CD4-positive, alpha-beta T cell treated with Interferon alpha-2 for 1 hour (primary cell): ENCODE data around the gene KCNE4.

Experiments
- DNase-seq, 2 donors: peaks; one replicate each; pipeline ENCODE4 v3.0.0-alpha.2; 2020 to 2022

The KCNE4 gene, protein sequence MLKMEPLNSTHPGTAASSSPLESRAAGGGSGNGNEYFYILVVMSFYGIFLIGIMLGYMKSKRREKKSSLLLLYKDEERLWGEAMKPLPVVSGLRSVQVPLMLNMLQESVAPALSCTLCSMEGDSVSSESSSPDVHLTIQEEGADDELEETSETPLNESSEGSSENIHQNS

DNA sequence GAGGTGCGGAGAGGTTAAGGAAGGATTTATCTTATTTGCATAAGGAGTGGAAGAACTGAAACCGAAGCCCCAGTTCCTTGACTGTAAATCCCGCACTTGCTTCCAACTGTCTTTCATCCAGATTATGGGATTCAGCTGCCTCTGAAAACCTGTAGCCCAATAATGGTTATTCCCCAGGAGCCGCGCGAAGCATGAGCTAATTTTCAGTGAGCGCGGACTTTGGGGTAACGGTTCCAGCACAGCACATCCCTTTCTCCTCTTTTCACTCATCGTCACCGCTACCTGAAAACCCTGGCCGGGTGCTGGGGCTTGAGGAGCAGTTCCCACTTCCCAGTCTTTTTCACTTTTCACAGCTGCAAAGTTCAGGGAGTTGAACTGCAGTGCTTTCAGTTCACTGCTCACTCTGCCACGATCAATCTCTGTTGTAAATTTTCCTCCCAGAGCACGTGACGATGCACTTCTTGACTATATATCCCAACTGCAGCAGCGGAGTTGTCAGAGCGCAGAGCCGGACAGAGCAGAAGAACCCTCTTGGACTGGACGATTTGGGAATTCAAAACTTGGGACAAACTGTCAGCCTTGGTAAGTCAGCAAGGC is at the start of gene KCNE4:
TSS of gene KCNE4 (plus strand) at position 498 of the 597 bp plus-strand sequence. CDS start 641 bp downstream, outside the sequence.
- DNase-seq: no peak

DNA sequence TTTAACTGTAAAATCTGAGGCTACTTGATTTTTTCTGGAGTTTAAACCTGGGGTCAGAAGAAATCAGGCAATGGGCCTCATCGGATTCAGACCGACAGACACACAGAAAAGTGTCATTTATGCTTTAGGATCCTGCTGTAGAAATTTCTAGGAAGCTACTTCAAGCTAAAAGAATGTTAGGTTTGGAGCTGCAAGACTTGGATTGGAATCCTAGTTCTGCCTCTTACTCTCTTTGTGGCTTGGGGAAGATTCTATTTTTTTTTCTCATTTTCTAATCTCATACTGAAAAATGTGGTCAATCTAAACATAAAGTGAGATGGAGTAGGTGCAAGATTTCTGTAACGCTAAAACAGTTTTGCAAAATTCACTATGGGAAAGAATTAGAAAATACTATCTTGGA is 48.8 kb upstream of the KCNE4 start:
- DNase-seq: no peak

DNA sequence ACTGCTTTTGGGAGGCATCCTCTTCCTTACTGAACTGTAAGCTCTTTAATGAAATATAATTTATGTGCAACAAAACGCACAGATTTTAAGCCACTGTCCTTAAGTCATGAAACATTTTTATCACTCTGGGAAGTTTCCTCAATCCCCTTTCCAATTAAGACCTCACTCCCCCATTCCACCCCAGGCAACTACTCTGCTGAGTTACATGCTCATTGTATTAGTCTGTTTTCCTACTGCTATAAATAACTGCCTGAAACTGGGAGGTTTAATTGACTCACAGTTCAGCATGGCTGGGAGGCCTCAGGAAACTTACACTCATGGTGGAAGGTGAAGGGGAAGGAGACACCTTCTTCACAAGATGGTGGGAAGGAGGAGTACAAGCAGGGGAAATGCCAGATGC is 46.5 kb upstream of the KCNE4 start:
- no peak for DNase-seq

DNA sequence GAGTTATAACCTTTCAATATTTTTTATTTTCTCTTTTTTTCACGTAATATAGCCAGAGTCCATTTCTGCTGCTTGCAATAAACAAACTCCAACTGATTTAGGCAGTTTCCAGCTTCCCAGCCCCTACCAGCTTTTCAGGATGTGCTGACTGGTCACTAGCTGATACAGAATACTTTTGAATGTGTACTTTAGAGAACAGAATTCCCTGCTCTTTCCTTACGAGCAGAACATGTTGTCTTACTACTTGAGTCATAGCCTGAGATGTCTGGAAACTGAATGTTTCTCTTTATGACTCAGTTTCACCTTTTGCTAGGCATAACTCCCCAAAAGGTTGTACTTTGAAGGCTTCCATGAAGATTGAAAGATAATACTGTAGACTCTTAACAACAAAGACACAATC is 44.5 kb upstream of the KCNE4 start:
- DNase-seq: no peak

DNA sequence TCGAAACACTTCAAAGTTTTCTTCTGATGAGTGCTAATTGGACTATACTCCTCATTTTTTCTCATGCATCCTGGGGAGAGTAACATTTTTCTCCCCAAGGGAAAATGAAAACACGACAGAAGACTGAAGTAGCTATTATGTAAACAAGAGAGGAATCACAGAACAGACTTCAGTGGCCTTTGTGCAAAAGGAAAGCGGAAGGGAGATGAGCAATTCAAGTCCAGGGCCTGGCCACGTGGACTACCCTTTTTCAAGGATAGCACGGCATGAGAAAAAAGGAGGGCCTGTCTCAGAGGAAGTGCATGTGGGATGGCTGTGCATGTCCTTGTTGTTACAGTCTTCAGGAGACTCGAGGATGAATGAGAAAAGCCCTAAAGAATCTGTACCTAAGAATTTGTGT is 43.8 kb upstream of the KCNE4 start:
- DNase-seq: no peak

DNA sequence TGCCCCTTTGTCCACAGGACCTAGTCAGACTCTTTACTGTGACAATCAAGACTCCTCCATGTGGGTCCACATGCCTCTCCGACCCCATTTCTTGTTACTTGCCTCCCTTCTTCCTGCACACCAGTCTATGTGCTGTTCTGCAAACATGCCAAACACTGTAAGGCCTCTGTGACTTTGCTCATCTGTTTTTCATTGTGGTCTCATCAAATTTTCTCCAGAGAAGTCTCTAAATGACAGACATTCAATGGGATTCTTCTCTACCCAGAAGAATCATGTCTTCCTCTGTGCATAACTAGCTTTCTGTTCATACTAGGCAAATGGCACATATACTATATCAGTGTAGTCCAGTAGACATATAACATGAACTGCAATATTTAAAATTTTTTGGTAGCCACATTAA is 43.0 kb upstream of the KCNE4 start:
- DNase-seq: no peak

DNA sequence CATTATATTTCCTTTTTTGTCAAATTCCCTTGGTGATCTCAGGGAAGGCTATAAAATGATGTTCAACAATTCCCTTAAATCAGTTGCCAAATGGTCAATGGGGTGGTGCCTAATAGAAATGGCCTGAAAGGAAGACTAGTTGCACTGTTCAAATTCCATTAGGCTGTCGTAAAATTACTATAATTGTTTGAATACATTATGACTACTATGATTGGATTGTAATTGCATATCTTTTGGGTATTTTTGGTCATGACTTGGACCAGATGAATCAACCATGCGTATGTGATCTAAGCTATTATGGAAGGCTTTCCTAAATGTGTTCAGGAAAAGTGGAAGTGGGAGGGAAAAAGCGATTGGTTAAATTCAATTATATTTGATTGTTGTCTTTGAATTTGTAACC is 41.3 kb upstream of the KCNE4 start:
- no peak for DNase-seq

DNA sequence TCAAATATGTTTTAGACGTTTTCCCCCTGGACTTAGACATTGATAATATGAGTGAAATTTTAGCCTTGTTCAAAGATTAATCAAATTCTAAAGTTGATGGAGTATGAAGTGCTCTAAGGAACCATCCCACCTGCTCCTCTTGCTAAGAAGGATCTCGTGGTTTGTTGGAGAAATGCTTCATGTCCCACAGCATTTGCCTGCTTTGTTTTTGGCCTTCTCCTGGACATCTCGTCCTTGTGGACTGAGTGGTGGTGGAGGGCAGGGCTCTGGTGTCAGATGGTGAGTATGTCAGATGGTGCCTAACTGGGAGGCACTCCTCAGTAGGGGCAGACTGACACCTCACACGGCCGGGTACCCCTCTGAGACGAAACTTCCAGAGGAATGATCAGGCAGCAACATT is 39.7 kb upstream of the KCNE4 start:
- DNase-seq: no peak

DNA sequence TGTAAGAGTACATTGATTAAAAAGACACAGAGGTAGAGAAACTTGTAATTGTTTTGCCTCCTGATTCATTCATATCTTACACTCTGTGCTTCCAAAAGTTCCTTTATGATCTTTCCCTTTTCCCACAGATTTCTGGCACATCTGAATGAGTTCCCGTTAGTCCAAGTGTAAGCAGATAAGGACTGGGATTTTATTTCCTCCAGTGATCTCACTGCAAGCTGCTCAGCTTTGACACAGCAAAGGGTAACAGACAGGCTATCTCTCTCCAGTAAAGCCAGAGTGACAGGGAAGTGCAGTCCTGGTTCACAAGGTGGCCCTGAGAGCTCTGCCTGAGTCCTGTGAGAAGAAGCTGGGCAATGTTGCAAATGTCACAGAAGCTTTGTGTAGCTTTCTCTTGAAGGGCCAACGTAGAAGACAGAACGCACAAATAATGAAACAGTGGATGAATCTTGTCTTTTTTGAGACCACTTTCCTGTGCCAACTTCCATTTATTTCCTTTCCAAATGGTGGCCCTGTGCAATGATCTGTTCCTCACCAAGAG is 32.5 kb upstream of the KCNE4 start:
- no peak for DNase-seq

DNA sequence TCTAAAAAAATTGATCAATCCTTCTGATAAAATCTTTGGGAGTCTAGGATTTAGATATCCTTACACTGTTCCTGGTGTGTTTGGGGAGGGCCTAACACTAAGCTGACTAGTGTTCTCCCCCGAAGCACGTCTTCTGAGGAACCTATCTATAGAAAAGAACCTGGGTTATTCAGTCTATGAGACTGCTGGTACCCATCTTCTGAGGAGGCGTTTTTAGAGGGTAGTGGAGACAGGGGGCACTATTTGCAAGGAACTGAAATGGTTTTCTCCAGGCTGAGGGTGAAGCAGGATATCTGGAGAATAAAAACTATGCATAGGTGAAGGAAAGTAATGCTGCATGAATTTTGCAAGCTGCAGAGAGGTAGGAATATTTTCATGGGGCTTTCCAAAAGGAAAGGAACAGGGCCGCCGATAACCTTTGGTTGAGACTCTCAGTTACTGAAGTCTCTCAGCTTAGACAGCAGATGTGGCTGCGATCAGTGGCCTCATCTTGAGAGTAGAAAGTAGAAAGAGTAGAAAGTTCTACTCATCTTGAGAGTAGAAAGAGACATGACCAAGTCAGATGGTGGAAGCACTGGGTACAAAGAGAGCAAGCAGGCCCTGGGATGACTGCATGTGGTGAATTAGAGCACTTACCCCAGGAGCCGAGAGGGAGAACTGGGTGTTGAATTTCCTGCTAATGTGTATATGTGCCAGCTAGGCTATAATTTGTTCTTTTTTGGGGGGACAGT is 31.8 kb upstream of the KCNE4 start:
- DNase-seq: no peak

DNA sequence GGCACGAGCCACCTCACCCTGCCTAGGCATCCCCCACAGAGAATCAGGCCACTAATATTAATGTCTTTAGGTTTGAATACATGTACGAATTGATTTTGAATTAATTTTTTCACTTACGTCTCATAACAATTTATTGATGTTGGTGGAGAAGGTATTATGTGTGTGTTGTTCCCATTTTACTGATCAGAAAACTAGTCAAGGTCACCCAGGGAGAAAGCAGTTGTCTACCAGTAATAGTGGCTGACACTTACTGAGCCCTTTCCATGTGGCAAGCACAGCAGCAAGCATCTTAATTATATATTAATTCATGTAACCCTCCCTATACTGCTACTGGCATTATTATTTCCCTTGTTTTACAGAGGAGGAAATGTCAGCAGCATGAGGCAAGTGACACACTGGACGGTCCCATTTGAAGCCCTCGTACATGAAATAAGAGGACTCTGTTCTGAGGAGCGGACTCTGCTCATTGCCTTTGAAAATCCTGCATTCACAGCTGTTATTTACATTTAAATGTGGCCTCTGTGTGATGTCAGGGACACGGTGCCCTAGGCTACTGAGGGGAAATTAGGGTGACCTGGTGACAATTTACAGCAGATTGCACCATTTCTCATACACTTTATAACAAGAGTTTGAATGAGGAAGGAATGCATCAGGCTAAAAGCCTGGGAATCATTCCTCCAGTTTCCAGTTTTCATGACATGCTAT is 30.9 kb upstream of the KCNE4 start:
- DNase-seq: no peak

DNA sequence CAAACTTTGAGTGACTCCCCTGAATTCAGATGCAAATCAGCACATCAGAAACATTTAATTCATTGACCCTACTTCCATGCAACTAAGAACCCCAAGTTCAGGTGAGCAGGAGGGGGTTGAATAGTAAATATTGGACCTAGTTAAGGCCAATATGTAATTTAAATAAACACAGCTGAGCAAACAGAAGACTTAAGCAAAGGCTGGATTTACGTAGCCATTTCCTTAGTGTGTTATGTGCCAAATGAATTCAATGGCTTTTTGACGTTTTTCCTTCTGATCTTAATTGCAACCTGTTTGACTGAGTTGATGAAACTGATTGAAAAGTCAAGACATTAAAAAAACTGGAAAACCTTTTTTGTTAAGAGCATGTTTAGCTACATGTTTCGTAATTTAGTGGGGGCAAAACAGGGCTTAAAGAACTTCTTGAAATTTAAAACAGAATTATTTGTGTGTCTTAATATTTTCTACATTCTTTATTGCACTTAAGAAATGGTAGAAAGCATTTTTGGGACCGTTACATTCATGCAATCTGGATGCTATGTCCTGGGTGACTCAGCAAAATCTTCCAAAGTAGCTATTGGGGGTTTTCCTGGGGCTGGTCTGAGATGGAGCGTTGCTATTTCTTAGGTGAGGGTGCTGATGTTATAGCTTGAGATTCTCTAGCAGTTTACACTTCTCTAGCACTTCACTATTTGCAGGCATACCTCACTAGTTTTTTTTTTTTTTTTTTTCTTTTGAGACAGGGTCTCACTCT is 25.5 kb upstream of the KCNE4 start:
- DNase-seq: no peak

DNA sequence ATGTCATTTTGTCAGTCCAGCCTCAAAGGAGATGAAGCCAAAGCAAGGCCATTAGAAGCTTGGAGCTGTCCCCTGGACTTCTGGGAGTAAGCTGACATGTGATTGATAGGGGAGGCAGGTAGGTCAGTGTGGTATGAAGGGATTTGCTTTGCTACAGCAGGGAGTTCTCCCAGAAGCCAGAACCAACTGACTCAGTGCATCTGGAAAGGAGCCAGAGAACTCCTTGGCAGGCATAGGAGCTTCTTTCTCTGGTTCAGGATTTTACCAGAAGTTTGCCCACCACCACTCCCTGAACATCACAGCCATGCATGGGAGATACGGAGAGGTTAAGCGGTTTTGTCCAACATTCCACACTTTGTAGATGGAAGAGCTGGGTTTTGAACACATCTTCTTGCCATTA is 24.5 kb upstream of the KCNE4 start:
- DNase-seq: no peak

DNA sequence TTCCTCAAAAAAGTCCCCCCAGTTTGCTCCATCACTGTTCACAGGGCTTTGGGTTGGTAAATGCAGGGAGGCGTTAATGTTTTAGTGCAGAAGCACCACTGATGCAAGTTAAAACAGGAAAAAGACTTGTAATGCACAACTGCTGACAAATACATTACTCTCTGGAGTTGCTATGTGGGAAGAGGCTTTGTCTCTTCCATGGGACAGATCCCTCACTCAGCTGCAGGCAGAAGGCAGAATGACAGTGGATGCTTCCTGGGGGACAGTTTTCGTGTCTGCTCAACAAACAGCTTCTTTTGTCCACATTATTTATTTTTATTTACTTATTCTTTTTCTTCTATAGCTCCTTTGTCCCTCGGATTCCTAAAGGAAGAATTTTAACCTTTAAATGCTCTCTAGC is 22.7 kb upstream of the KCNE4 start:
- DNase-seq: no peak

DNA sequence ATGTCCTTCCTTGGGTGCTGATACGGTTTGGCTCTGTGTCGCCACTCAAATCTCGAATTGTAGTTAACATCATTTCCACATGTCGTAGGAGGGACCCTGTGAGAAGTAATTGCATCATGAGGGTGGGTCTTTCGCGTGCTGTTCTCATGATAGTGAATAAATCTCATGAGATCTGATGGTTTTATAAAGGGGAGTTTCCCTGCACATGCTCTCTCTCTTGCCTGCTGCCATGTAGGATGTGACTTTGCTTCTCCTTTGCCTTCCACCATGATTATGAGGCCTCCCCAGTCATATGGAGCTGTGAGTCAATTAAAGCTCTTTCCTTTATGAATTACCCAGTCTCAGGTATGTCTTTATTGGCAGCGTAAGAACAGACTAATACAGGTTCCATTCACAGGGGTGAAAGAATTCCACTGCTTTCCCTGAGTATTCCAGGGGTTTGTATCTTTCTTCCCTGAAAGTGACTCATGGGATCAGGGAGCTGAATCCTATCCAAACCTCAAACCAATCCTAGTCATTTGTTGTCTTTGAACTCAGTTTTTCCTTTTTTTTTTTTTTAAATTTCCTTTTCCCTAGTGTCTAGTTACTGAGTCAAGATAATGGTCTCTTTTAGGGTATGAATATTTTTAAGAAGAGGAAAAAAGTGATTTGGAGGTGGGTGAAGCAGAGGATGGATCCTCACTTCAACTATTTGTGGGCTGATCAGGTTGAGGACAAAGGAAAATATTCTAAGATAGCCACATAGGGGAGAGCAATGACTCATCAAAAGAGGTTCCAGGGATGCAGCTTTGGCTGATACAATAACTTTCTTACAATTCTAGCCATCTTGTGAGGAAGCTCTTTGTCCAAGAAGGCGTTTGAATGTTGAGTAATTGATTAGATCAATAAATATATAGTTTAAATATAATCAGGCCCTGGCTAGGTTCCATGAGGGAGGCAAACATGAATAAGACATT is 19.5 kb upstream of the KCNE4 start:
- DNase-seq: no peak

DNA sequence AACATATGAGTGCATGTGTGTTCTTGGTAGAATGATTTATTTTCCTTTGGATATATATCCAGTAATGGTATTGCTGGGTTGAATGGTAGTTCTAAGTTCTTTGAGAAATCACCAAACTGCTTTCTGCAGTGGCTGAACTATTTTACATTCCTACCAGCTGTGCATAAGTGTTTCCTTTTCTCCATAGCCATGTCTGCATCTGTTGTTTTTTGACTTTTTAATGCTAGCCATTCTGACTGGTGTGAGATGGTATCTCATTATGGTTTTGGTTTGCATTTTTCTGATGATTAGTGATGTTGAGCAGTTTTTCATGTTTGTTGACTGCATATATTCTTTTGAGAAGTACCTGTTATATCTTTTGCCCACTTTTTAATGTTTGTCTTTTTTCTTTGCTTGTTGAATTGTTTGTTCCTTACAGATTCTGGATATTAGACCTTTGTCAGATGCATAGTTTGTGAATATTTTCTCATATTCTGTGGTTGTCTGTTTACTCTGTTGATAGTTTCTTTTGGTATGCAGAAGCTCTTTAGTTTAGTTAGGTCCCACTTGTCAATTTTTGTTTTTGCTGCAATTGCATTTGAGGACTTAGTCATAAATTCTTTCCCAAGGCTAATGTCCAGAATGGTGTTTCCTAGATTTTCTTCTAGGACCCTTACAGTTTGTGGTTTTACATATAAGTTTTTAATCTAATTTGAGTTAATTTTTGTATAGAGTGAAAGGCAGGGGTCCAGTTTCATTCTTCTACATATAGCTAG is 17.6 kb upstream of the KCNE4 start:
- DNase-seq: no peak

DNA sequence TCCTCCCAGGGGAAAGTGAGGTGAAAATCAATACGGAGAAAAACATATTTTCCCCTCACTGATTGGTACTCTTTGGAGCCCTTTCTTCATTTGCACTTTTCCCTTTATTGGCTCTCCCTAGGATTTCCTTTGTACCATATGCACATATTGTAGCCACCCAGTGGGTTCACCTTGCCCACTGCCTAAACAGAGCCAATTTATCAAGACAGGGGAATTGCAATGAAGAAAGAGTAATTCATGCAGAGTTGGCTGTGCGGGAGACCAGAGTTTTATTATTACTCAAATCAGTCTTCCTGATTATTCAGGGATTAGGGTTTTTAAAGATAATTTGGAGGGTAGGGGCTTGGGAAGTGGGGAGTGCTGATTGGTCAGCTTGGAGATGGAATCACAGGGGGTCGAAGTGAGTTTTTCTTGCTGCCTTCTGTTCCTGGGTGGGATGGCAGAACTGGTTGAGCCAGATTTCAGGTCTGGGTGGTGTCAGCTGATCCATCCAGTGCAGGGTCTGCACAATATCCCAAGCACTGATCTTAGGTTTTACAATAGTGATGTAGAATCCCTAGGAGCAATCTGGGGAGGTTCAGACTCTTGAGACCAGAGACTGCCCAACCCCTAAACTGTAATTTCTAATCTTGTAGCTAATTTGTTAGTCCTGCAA is 15.1 kb upstream of the KCNE4 start:
- DNase-seq: no peak

DNA sequence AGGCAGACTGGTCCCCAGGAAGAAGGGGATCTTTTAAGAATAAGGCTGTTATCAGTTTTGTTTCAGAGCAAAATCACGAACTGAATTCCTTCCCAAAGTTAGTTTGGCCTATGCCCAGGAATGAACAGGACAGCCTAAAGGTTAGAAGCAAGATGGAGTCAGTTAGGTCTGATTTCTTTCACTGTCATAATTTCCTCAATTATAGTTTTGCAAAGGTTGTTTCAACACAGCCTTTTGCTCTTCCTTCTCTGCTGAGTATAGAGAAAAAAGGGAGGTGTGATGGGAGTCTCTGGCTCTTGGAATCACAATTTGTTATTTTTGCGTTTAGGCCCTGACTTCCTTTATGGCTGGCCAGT is 14.6 kb upstream of the KCNE4 start:
- no peak for DNase-seq

DNA sequence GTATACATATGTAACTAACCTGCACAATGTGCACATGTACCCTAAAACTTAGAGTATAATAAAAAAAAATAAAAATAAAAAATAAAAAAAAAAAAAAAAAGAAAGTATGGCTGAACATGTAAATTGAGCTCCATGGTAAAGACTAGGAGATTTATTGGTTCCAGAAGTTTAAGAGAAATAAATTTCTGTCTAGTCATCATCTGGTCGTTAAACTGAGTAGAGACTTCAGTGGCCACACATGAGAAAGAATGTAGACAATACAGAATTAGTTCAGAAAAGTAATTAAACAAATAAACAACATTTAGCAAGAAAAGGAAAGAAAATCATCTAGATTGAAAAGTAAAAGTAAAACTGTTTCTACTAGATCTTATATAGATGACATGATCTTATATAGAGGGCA is 12.4 kb upstream of the KCNE4 start:
- no peak for DNase-seq

DNA sequence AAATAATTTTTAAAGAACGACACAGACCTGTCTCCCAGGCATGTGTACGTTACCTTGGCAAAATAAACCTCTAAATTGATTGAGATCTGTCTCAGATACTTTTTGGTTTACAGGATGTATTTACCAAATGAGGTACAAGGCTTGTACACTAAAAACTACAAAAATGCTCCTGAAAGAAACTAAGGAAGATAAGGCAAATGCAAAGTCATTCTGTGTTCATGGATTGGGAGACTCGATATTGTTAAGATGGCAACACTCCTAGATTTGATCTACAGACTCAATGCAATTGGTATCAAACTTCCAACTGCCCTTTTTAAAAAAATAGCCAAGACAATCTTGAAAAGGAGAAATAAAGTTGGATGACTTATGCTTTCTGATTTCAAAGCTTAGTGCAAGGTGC is 11.5 kb upstream of the KCNE4 start:
- DNase-seq: no peak
